HG03354 (cell line): Measurements from ENCODE around the gene FES.

Source experiments
- ATAC-seq: cut with Tn5 transposase; IDR thresholded peaks from one replicate; pipeline ENCODE4 v1.9.1; 2021; ENCODE audit warnings: mild to moderate bottlenecking; ENCODE audit not compliant: unreplicated experiment, poor library complexity, severe bottlenecking

FES gene

GRCh38 chr15:90860450-90860849 lies 23.9 kb upstream of the FES start:
- no peak for ATAC-seq

GRCh38 chr15:90860942-90861675 lies 23.2 kb upstream of the FES start:
- ATAC-seq = no peak

GRCh38 chr15:90862487-90862886 lies 21.8 kb upstream of the FES start:
- ATAC-seq = no peak

- no peak for ATAC-seq
Observed at GRCh38 chr15:90862964-90863778, 21.1 kb upstream of the FES start.

GRCh38 chr15:90863987-90864386 lies 20.3 kb upstream of the FES start:
- no peak for ATAC-seq

- ATAC-seq = no peak
Observed at GRCh38 chr15:90864507-90864906, 19.8 kb upstream of the FES start.

GRCh38 chr15:90865702-90866101 lies 18.6 kb upstream of the FES start:
- ATAC-seq = no peak

GRCh38 chr15:90866161-90866715 lies 18.1 kb upstream of the FES start:
- ATAC-seq = no peak

- no peak for ATAC-seq
Observed at GRCh38 chr15:90866800-90867199, 17.5 kb upstream of the FES start.

GRCh38 chr15:90868261-90868689 lies 16.0 kb upstream of the FES start, which contains the start of gene FURIN:
Gene FURIN, plus strand, starts transcription at chr15:90868588. Its CDS starts 7,153 bp downstream, at chr15:90875741.
- ATAC-seq = no peak

GRCh38 chr15:90869140-90869541 lies 15.2 kb upstream of the FES start:
- no peak for ATAC-seq

GRCh38 chr15:90869601-90870353 lies 14.5 kb upstream of the FES start:
- no peak for ATAC-seq

GRCh38 chr15:90870354-90871138 lies 13.8 kb upstream of the FES start:
- ATAC-seq = no peak

GRCh38 chr15:90871139-90871715 lies 13.1 kb upstream of the FES start:
- no peak for ATAC-seq

- ATAC-seq = no peak
Observed at GRCh38 chr15:90871716-90872485, 12.4 kb upstream of the FES start.

- no peak for ATAC-seq
Observed at GRCh38 chr15:90872486-90873184, 11.7 kb upstream of the FES start.

GRCh38 chr15:90873488-90873997 lies 10.8 kb upstream of the FES start:
- ATAC-seq = no peak
